ENCODE data around the gene NHERF2. TPM values are rescaled to one million over a fixed set of nuclear protein-coding genes. Genes with fewer than 3 reads are reported as not detected.
A peak's percentile ranks its signal among the peaks of the same experiment; 100 is the strongest.

The NHERF2 gene
- total RNA-seq, 2 experiments from 2014 or later = 1.1 to 1.4 TPM

DNA sequence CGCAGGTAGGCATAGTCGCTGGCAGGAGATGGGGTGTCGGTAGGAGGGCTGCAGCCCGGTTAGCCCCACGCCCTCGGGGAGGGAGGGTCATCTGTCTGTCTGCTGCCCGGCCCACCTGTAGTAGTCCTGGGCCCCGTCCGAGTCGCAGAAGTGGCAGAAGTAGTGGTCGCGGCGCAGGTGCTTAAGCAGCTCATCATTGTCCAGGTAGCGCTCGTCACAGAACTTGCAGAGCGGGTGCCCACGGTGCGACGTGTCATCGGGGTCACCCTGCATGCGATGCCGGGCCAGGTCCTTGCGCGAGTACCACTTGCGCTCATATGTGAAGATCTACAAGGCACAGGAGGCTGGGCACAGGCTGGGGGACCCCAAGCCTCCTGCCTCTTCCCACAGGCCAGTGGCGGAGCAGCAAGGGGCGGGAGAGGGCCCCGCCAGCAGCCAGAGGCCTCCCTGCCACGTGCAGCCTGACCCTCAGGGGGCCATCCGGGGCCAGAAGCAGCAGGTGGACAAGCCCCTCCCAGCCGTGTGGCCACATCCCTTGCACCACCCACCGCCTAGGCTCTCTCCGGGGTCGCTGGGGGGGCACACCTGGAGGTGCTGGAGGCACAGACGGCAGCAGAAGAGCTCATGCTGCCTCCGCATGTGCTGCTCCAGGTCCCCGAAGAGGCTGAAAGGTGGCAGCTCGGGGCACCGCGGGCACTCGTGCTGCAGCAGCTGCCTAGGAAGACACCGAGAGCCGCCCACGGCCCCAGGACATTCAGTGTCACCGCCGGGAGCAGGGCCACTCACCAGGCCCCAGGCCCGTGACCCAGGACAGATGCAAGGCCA, 24.1 kb upstream of the NHERF2 start:
- no peak for DNase-seq

DNA sequence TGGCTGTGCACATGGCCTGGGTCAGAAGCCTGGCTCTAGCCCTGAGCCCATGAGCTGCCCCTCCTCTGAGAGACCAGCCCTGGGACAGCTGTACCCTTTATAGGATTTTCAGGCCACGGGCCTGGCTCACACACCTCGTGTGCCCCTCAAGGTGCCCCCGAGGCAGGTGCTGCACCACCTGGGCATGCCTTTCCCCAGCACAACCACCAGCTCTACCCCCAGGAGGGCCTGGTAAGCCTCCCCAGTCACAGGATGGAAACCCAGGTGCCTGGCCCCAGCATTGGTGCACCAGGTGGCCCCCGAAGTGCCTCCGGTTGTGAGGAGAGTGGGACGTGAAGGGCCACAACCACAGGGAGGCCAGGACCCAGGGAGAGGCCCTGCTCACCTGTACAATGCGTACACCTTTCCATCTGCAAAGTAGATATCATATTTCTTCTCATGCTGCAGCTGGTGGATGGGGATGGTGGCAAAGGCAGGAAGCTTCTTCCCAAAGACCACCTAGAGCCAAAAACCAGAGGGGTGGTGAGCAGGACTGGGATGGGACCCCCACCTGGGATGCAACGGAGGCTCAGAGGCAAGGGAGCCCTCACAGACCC, 23.4 kb upstream of the NHERF2 start:
- H3K27me3 Mint-ChIP-seq = no peaks in the 10 kb centered on the region
- H3K36me3 Mint-ChIP-seq = peaks cover 23% of the 10 kb centered on the region
- no peak overlapping the region for H3K27ac Mint-ChIP-seq
- H3K9me3 Mint-ChIP-seq = no peaks in the 10 kb centered on the region
- H3K4me1 Mint-ChIP-seq (ENCODE audit: low read depth) = peaks cover 32% of the 10 kb centered on the region
- no peak overlapping the region for H3K4me3 Mint-ChIP-seq
- DNase-seq = no peak
- intact Hi-C loops (cut with micrococcal nuclease) = no loop called here
- CTCF ChIA-PET = interaction anchor here (0.9 to 2.1 kb wide), 27 partner anchors 7 to 533 kb away, joined by 3 to 25 read pairs (median 6); partner anchors contain the start of genes GFER, MSRB1, NPW and NTHL1
- POLR2A ChIA-PET = interaction anchor here (0.5 to 1.0 kb wide), 3 partner anchors 12 to 353 kb away, joined by 3 to 6 read pairs (median 3); partner anchors contain the start of gene SYNGR3

More for the DNA sequence above, 24.1 kb upstream of the NHERF2 start:
- POLR2A ChIA-PET = interaction anchor here (0.5 to 1.0 kb wide), 2 partner anchors 13 to 354 kb away, joined by 3 to 6 read pairs; partner anchors contain the start of gene SYNGR3
- CTCF ChIA-PET = interaction anchor here (0.9 to 2.1 kb wide), 11 partner anchors 9 to 152 kb away, joined by 3 to 18 read pairs (median 6); partner anchors contain the start of genes GFER, NTHL1, RNF151 and SYNGR3
- H3K36me3 Mint-ChIP-seq = peaks cover 23% of the 10 kb centered on the region
- H3K27me3 Mint-ChIP-seq = no peaks in the 10 kb centered on the region
- no peak overlapping the region for H3K27ac Mint-ChIP-seq
- no peaks in the 10 kb centered on the region for H3K9me3 Mint-ChIP-seq
- H3K4me1 Mint-ChIP-seq (ENCODE audit: low read depth) = peaks cover 26% of the 10 kb centered on the region
- intact Hi-C loops (cut with micrococcal nuclease) = no loop called here
- no peak overlapping the region for H3K4me3 Mint-ChIP-seq

DNA sequence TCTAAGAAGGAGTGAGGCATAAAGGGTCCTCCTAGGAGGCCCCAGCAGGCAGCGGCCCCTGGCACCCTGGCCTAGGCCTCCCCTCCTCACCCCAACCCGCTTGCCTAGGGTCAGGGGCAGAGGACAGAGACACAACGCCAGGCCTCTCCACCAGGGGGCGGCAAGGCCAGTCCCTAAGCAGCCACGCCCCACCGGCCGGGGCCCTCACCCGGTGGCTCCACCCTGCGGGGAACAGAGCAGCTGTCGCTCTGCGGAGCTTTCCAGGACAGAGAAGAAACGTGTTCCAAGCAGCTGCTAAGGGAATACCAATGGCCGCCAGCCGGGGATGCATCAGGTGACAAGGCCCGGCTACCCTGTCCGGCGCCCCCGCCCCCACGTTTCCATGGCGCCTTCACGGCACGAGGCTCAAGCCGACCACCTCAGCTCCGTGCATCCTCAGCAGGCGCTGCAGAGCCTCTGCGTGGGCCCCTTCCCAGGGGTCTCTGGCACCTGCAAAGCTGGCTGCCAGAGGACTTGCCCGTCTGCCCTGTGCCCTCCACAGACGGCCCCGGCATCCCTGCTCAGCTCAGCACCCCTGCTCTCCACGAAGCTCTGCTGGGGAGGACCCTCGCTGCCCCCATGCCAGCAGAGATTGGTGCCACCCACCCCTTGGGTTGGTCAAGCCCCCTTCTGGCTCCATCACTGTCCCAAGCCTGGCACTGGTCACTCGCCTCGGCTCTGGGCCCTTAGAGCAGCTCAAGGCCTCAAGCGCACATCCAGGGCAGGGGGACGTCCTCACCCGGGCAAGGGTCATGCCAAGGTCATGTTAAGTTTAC, 22.7 kb upstream of the NHERF2 start:
- Mint-ChIP-seq H3K4me3 (no peak overlapping the region), H3K36me3 (peaks cover 26% of the 10 kb centered on the region), H3K9me3 (no peaks in the 10 kb centered on the region), H3K4me1 (ENCODE audit: low read depth) (peaks cover 37% of the 10 kb centered on the region), H3K27ac (no peak overlapping the region), H3K27me3 (no peaks in the 10 kb centered on the region)
- CTCF ChIA-PET = interaction anchor here (0.6 to 2.1 kb wide), 32 partner anchors 8 to 532 kb away, joined by 3 to 25 read pairs (median 6); partner anchors contain the start of genes GFER, MSRB1, NPW and NTHL1
- POLR2A ChIA-PET = interaction anchor here (0.9 to 1.4 kb wide), 3 partner anchors 13 to 40 kb away, joined by 3 to 5 read pairs (median 3); partner anchors contain the start of genes RPS2 and SYNGR3
- DNase-seq = peak; percentile 92
- intact Hi-C loops (cut with micrococcal nuclease) = no loop called here

DNA sequence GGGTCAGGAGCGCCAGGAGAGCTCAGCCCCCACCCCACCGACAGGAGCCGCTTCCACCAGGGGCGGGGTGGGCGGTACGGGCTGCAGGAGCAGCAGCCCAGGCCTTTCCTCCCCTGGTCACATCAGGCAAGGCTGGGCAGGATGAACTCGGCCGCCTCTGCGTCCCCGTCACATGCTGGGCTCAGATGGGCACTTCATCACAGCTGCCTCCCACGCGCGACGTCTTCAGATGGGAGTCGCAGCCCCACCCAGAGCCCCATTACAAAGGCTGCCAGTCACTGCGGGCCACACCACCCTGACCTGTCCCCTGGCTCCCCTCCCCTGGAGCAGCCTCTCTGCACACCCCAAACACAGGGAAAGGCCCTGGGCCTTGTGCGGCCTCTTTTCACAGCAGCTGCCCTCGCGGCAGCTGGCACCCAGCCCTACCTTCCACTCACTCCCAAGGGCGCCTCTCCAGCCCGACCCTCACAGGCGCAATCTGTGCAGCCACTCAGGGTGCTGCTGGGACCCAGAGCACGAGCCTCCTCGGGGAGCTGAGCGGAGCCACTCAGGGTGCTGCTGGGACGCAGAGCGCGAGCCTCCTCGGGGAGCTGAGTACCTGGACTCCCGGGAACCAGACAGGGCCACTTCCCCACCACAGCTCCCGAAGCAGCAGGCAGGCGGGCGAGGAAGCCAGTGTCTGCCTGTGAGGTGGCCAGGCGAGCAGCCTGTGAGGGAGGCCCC, 21.7 kb upstream of the NHERF2 start:
- Mint-ChIP-seq H3K27me3 (no peaks in the 10 kb centered on the region), H3K4me1 (ENCODE audit: low read depth) (peaks cover 37% of the 10 kb centered on the region), H3K27ac (no peak overlapping the region), H3K4me3 (no peak overlapping the region), H3K36me3 (peaks cover 24% of the 10 kb centered on the region), H3K9me3 (no peaks in the 10 kb centered on the region)
- POLR2A ChIA-PET = interaction anchor here (1.4 kb wide), 1 partner anchor 40 kb away, joined by 5 read pairs; the partner anchor contains the start of gene RPS2
- no peak for DNase-seq
- CTCF ChIA-PET = interaction anchor here (0.7 to 2.1 kb wide), 16 partner anchors 9 to 461 kb away, joined by 3 to 25 read pairs (median 7); partner anchors contain the start of genes GFER, NPW, SYNGR3 and TRAF7
- intact Hi-C loops (cut with micrococcal nuclease) = no loop called here

DNA sequence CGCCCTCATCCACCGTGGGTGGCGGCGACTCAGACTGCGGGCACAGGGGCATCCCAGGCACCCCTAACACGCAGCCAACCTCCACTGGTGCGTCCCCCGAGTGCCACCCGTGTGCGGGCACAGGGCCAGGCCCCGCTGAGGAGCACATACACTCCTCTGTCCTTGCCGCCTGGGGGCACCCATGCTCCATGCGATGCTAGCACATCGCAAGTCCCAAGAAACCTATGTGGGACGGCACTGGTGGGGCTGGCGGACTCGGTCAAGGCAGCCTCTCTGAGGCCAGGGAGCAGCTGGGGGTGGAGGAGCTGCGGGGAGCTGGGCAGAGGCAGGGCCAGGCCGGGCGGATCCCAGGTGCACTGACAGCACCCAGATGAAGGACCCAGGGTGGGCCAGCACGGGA, 21.1 kb upstream of the NHERF2 start:
- intact Hi-C loops (cut with micrococcal nuclease) = no loop called here
- Mint-ChIP-seq H3K27me3 (no peaks in the 10 kb centered on the region), H3K36me3 (peaks cover 28% of the 10 kb centered on the region), H3K4me3 (no peak overlapping the region), H3K27ac (no peak overlapping the region), H3K4me1 (ENCODE audit: low read depth) (peaks cover 41% of the 10 kb centered on the region), H3K9me3 (no peaks in the 10 kb centered on the region)
- CTCF ChIA-PET = interaction anchor here (1.1 to 2.1 kb wide), 2 partner anchors 135 to 145 kb away, joined by 3 to 25 read pairs; no protein-coding TSS in a partner anchor
- no peak for DNase-seq
- POLR2A ChIA-PET = interaction anchor here (1.0 kb wide), 1 partner anchor 21 kb away, joined by 5 read pairs; no protein-coding TSS in a partner anchor

DNA sequence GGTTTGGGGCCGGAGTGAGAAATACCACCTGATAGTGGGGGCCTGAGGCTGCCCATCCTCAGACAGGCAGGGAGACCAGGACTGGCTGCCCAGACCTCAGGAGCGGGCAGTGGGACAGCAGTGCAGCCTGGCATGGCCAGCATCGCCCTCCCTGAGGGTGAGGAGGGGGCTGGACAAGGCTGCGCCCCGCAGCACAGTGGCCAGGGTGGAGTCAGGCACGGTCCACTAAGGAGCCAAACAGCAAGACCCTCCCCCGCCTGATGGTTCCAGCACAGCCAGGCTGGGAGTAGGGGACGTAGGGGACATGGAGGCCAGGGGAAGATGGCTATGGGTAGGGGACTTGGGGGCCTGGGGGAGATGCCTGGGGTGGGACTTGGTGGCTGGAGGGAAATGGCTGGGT, 20.4 kb upstream of the NHERF2 start:
- H3K27me3 Mint-ChIP-seq = no peaks in the 10 kb centered on the region
- ChIA-PET POLR2A (interaction anchor here (1.0 kb wide), 1 partner anchor 21 kb away, joined by 5 read pairs; no protein-coding TSS in a partner anchor), CTCF (interaction anchor here (1.1 kb wide), 1 partner anchor 145 kb away, joined by 3 read pairs; no protein-coding TSS in a partner anchor)
- no peaks in the 10 kb centered on the region for H3K9me3 Mint-ChIP-seq
- H3K4me3 Mint-ChIP-seq = no peak overlapping the region
- intact Hi-C loops (cut with micrococcal nuclease) = no loop called here
- no peak overlapping the region for H3K27ac Mint-ChIP-seq
- H3K36me3 Mint-ChIP-seq = peaks cover 24% of the 10 kb centered on the region
- H3K4me1 Mint-ChIP-seq (ENCODE audit: low read depth) = peaks cover 41% of the 10 kb centered on the region
- DNase-seq = no peak

DNA sequence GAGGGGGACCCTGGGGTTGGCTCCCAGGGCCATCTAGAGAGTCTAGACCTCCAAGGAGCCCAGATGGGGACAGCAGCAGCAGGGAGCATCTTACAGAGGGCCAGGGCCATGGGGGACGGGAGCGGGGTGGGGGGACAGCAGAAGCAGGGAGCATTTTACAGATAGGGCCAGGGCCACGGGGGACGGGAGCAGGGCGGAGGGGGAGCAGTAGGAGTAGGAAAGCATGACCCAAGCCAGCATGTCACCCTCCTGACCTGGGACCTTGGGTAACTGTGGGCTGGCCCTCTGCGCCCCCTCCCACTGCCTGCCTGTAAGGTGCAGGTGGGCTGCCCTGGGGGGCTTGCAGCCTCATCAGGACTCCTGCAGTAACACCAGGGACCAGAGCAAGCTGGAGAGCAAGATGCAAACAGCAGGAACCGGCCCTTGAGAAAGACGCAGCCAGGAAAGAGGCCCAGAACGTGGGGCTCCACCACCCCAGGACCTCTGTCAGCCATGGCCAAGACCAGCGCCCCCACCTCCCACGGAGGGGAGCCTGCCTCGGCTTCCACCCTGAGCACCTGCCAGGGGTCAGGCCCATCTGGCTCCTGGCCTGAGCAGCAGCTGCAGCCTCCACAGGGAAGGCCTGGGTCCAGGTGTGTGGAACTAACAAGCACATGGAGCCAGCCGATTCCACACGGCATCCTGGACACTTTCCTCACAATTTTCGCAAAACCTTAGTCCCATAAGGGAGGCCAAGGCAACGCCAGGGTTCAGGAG, 19.4 kb upstream of the NHERF2 start:
- H3K4me3 Mint-ChIP-seq = peak overlapping the region; percentile 83
- H3K27ac Mint-ChIP-seq = peak overlapping the region; percentile 61
- DNase-seq = no peak
- intact Hi-C loops (cut with micrococcal nuclease) = no loop called here
- H3K4me1 Mint-ChIP-seq (ENCODE audit: low read depth) = peaks cover 41% of the 10 kb centered on the region
- ChIA-PET POLR2A (no interaction called here), CTCF (interaction anchor here (1.4 to 3.4 kb wide), 2 partner anchors 23 to 133 kb away, joined by 3 to 14 read pairs; partner anchors contain the start of gene GFER)
- no peaks in the 10 kb centered on the region for H3K27me3 Mint-ChIP-seq
- no peaks in the 10 kb centered on the region for H3K9me3 Mint-ChIP-seq
- peaks cover 18% of the 10 kb centered on the region for H3K36me3 Mint-ChIP-seq

DNA sequence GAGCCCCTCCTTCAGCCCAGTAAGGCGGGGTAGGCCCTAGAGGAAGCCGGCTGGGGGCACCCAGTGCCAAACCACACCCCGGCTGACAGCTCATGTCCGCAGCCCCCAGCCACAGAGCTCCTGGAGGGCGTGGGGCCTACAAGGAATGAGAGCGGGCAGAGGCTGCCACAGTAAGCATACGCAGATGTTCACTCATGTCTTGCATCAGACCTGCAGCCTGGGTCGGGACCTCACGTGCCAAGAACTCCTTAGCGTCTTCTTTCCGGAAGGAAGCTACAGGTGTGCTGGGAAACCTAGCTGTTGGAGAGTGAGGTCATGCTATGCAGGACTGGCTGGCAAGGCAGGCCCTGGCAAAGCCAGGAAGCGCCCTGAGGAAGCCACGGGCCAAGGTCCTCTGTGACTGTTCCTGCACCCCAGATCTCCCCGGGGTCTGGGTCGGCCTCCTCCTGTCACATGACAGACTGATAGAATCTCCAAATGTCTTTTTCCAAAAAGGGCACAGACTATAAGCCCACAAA, 18.6 kb upstream of the NHERF2 start:
- peaks cover 41% of the 10 kb centered on the region for H3K4me1 Mint-ChIP-seq (ENCODE audit: low read depth)
- peaks cover 15% of the 10 kb centered on the region for H3K36me3 Mint-ChIP-seq
- peak overlapping the region; percentile 83 for H3K4me3 Mint-ChIP-seq
- ChIA-PET CTCF (interaction anchor here (0.8 to 3.4 kb wide), 4 partner anchors 15 to 147 kb away, joined by 3 to 14 read pairs (median 4); partner anchors contain the start of genes GFER and TRAF7), POLR2A (interaction anchor here (0.6 to 1.6 kb wide), 3 partner anchors 17 to 147 kb away, joined by 3 to 7 read pairs (median 4); partner anchors contain the start of genes RPS2 and TRAF7)
- no peaks in the 10 kb centered on the region for H3K9me3 Mint-ChIP-seq
- peak; percentile 48 for DNase-seq
- no peaks in the 10 kb centered on the region for H3K27me3 Mint-ChIP-seq
- intact Hi-C loops (cut with micrococcal nuclease) = loop anchor here (2.0 kb wide), 1 partner anchor 15 kb away; no protein-coding TSS in a partner anchor
- H3K27ac Mint-ChIP-seq = peak overlapping the region; percentile 77

DNA sequence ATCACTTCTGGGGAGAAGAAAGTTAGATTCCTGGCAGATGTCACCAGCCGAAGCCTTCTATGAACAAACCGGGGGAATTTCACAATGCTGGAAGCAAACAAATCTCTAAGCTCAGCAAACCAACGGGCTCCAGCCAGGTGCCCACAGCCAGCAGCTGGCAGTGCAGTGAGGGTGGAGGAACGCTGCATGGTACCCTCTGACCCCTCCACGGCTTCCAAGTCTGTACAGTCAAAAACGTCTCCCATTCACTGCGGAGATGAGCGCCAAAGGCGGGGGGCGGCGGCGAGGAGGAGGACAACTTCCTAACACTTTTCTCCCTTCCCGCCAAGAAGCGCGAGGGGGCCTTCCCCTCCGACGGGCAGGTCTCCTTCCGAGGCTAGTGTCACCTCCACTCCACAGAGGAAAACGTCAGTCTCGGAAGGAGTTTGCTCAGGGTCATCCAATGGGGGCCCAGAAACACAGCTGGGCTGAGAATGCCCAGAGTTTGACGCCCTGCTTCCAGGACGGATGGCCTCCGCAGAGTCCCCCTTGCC, 18.0 kb upstream of the NHERF2 start:
- H3K36me3 Mint-ChIP-seq = peaks cover 15% of the 10 kb centered on the region

More for the DNA sequence above, 18.0 kb upstream of the NHERF2 start:
- Mint-ChIP-seq H3K27ac (peak overlapping the region; percentile 77), H3K4me1 (ENCODE audit: low read depth) (peaks cover 41% of the 10 kb centered on the region), H3K4me3 (peak overlapping the region; percentile 83), H3K27me3 (no peaks in the 10 kb centered on the region), H3K9me3 (no peaks in the 10 kb centered on the region)
- CTCF ChIA-PET = interaction anchor here (0.8 to 3.4 kb wide), 4 partner anchors 14 to 147 kb away, joined by 3 to 14 read pairs (median 4); partner anchors contain the start of genes GFER and TRAF7
- POLR2A ChIA-PET = interaction anchor here (0.6 to 1.6 kb wide), 3 partner anchors 18 to 146 kb away, joined by 3 to 7 read pairs (median 4); partner anchors contain the start of genes RPS2 and TRAF7
- intact Hi-C loops (cut with micrococcal nuclease) = loop anchor here (2.0 kb wide), 1 partner anchor 16 kb away; no protein-coding TSS in a partner anchor
- DNase-seq = peak; percentile 66
